Inflammatory macrophage treated with lipopolysaccharide for 1 hour (primary cell): ENCODE measurements around the gene TMEM129.
"Not testable (repeated sequence)": the region's sequence is repeated elsewhere in the genome, so short reads cannot be mapped to it uniquely, and the experiment has no call there.

ENCODE experiments used
- DNase-seq, 2 donors: peaks; one replicate each; pipeline ENCODE4 v3.0.0-alpha.2; 2020 to 2022

Gene TMEM129

GRCh38 chr4:1691737-1692373, 29.3 kb downstream of the TMEM129 start:
- DNase-seq = no peak

- no peak for DNase-seq
Observed at GRCh38 chr4:1690698-1691097, 30.4 kb downstream of the TMEM129 start.

GRCh38 chr4:1686440-1687036, 34.6 kb downstream of the TMEM129 start:
- no peak for DNase-seq

GRCh38 chr4:1685235-1686150, 35.6 kb downstream of the TMEM129 start:
- DNase-seq = no peak

GRCh38 chr4:1684506-1685234, 36.5 kb downstream of the TMEM129 start:
- DNase-seq = no peak

- peak; percentile 79 to 91 for DNase-seq
Observed at GRCh38 chr4:1683736-1684505, 37.2 kb downstream of the TMEM129 start, which contains the start of gene FAM53A. Gene FAM53A (minus strand): TSS chr4:1684313. CDS start chr4:1668741, 15,572 bp downstream.

GRCh38 chr4:1683261-1683735, 37.8 kb downstream of the TMEM129 start:
- DNase-seq = peak; percentile 12 to 24

- no peak for DNase-seq
Observed at GRCh38 chr4:1682860-1683259, 38.3 kb downstream of the TMEM129 start.

GRCh38 chr4:1678244-1678643, 42.9 kb downstream of the TMEM129 start:
- DNase-seq = no peak

- DNase-seq = no peak
Observed at GRCh38 chr4:1676605-1677525, 44.3 kb downstream of the TMEM129 start.

GRCh38 chr4:1675802-1676137, 45.4 kb downstream of the TMEM129 start:
- no peak for DNase-seq

- no peak for DNase-seq
Observed at GRCh38 chr4:1675136-1675801, 45.9 kb downstream of the TMEM129 start.

GRCh38 chr4:1674682-1675081, 46.4 kb downstream of the TMEM129 start:
- no peak for DNase-seq

GRCh38 chr4:1673671-1674070, 47.5 kb downstream of the TMEM129 start:
- DNase-seq = no peak

- DNase-seq = not testable (repeated sequence)
Observed at GRCh38 chr4:1671011-1671410, 50.1 kb downstream of the TMEM129 start.

- no peak for DNase-seq
Observed at GRCh38 chr4:1670279-1670678, 50.8 kb downstream of the TMEM129 start.

- no peak for DNase-seq
Observed at GRCh38 chr4:1669850-1670249, 51.3 kb downstream of the TMEM129 start.

GRCh38 chr4:1669270-1669669, 51.9 kb downstream of the TMEM129 start:
- DNase-seq = no peak

- no peak for DNase-seq
Observed at GRCh38 chr4:1668488-1668840, 52.7 kb downstream of the TMEM129 start.

GRCh38 chr4:1667273-1667672, 53.9 kb downstream of the TMEM129 start:
- DNase-seq = no peak

- no peak for DNase-seq
Observed at GRCh38 chr4:1666391-1666790, 54.7 kb downstream of the TMEM129 start.
